Measurements from ENCODE around the gene ADGRV1. TPM values are rescaled to one million over a fixed set of nuclear protein-coding genes. Genes with fewer than 3 reads are reported as not detected.

Gene ADGRV1
- total RNA-seq, 1 donor = 0.43 TPM

GRCh38 chr5:90689064-90689463, 130.5 kb downstream of the ADGRV1 start:
- no peak for DNase-seq (ENCODE audit: low read depth)
- no peak for TF ChIP-seq CTCF (IDR thresholded peaks at IDR 0.05; ENCODE audit: insufficient read depth, low read depth, low read length)
- no peak overlapping the region for H3K4me3 ChIP-seq (ENCODE audit: low read depth, low read length)

- DNase-seq (ENCODE audit: low read depth) = no peak
- no peak overlapping the region for H3K4me3 ChIP-seq (ENCODE audit: low read depth, low read length)
- no peak for TF ChIP-seq CTCF (IDR thresholded peaks at IDR 0.05; ENCODE audit: insufficient read depth, low read depth, low read length)
Observed at GRCh38 chr5:90690307-90690706, 131.7 kb downstream of the ADGRV1 start.

GRCh38 chr5:90691533-90691932, 132.9 kb downstream of the ADGRV1 start:
- no peak overlapping the region for H3K4me3 ChIP-seq (ENCODE audit: low read depth, low read length)
- DNase-seq (ENCODE audit: low read depth) = no peak
- no peak for TF ChIP-seq CTCF (IDR thresholded peaks at IDR 0.05; ENCODE audit: insufficient read depth, low read depth, low read length)

GRCh38 chr5:90696153-90696552, 137.6 kb downstream of the ADGRV1 start:
- H3K4me3 ChIP-seq (ENCODE audit: low read depth, low read length) = no peak overlapping the region
- TF ChIP-seq CTCF (IDR thresholded peaks at IDR 0.05; ENCODE audit: insufficient read depth, low read depth, low read length) = no peak
- no peak for DNase-seq (ENCODE audit: low read depth)

- no peak overlapping the region for H3K4me3 ChIP-seq (ENCODE audit: low read depth, low read length)
- DNase-seq (ENCODE audit: low read depth) = no peak
- no peak for TF ChIP-seq CTCF (IDR thresholded peaks at IDR 0.05; ENCODE audit: insufficient read depth, low read depth, low read length)
Observed at GRCh38 chr5:90700299-90700698, 141.7 kb downstream of the ADGRV1 start.

GRCh38 chr5:90703932-90704331, 145.3 kb downstream of the ADGRV1 start:
- DNase-seq (ENCODE audit: low read depth) = no peak
- no peak for TF ChIP-seq CTCF (IDR thresholded peaks at IDR 0.05; ENCODE audit: insufficient read depth, low read depth, low read length)
- no peak overlapping the region for H3K4me3 ChIP-seq (ENCODE audit: low read depth, low read length)

GRCh38 chr5:90707698-90708097, 149.1 kb downstream of the ADGRV1 start:
- no peak overlapping the region for H3K4me3 ChIP-seq (ENCODE audit: low read depth, low read length)
- no peak for DNase-seq (ENCODE audit: low read depth)
- TF ChIP-seq CTCF (IDR thresholded peaks at IDR 0.05; ENCODE audit: insufficient read depth, low read depth, low read length) = no peak

Measured in fibroblast of villous mesenchyme (primary cell).